ENCODE data around the gene PLAAT4. TPM values are rescaled to one million over a fixed set of nuclear protein-coding genes. Genes with fewer than 3 reads are reported as not detected.

Gene PLAAT4
- total and polyA plus RNA-seq, 2 of the 8 experiments (the other 6 are each of a cell fraction or from before 2014, with no cell fraction given), result 2.8 to 4.1 TPM

DNA sequence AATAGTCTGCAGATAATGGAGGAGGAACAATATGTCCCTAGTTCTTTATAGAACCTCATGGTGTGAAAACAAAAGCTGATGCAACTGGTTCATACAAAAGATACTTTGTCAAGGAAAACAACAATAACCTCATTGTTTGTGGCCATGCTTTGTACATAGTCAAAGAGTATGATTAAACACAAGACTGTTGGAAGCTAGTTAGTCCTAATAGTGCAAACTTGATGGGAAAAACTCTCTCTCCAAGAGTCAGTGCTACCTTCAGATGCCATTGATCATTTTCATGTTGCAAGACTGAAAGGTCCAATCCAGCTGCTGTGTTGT is 46.7 kb downstream of the PLAAT4 start (continued):
- no peak for TF ChIP-seq TBP (IDR thresholded peaks at IDR 0.05; ENCODE audit: low read depth, low read length)

Data from H1 (cell line).